ENCODE results near the gene SCOC.
A peak's percentile ranks its signal among the peaks of the same experiment; 100 is the strongest.

The SCOC gene

DNA sequence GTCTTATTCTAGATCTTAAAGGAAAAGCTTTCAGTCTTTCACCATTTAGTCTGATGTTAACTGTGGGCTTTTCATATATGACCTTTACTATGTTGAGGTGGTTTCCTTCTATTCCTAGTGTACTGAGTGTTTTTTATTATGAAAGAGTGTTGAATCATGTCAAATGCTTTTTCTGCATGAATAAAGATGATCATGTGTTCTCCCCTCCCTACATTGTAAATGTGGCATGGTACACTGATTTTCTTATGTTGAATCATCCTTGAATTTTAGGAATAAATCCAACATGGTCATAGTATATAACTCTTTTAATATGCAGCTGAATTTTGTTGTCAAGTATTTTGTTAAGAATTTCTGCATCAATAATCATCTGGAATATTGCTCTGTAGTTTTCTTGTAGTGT is 49.7 kb downstream of the SCOC start:
- H3K4me3 ChIP-seq (ENCODE audit: low read length) = no peak overlapping the region
- TF ChIP-seq CTCF (conservative IDR thresholded peaks at IDR 0.05; ENCODE audit: low read depth, low read length) = no peak
- DNase-seq (ENCODE audit: low read depth) = peak; percentile 10

DNA sequence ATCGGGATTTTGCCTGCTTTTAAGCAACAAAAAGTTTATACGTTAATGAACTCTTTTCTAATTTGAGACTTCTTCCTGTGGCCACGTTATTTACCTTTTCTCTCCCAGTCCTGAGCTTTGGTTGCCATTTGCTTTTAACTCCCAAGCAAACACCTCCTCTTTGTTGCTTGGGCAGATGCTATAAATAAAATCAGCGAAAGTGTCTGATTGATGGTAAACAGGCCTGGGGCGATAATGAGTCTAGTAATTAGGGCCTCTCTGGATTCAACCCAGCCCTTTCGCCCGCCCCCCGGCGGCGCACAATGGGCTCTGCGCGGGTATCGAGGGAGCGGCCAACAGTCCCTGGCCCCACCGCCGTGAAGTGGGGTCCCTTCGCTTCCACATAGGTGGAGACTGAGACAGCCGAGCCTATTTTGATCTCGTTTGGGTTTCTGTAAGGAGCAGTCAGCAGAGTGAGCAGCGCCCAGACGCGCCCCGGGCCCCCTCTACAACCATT is 53.2 kb downstream of the SCOC start:
- peak; percentile 37 for TF ChIP-seq CTCF (conservative IDR thresholded peaks at IDR 0.05; ENCODE audit: low read depth, low read length)
- H3K4me3 ChIP-seq (ENCODE audit: low read length) = peak overlapping the region; percentile 82
- DNase-seq (ENCODE audit: low read depth) = no peak

DNA sequence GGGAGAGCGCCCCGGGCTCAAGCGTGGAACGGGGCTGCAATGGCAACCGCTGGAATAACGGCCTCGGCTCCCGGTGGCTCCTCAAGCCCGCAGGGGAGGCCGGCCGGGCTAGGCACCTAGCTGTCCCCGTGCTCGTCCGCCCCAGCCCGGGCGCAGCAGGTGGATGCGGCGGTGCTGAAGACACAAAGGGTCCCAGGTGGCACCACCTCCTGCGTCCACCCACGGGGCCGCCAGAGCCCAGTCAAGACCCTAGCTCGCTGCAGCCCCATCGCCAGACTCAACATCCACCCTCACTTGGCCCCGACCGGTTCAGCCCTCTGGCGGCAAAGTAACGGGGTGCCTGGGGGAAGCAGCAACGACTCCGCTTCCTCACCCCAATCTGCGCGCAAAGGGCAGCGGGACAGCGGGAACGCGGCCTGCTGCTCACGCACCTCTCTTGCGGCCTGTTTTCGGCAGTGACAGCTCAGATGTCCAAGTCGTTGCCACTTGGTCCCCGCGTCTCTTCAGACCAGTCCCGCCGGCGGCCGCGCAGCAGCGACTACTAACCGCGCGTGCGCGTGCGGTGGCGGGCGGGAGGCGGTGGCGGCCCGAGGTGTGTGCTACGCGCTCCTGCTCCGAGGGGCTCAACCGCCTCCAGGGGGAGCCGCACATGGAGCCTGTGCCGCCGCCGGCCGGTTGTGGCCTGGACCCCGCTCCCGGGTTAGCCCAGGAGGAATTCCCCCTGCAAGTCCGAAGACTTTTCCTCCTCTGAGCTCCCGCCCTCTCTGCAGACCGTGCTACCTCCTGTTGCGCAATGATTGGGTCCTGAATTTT is 53.9 kb downstream of the SCOC start, which contains the start of gene CLGN:
TSS of gene CLGN (minus strand) at position 543 of the 813 bp plus-strand sequence. CDS start 14,570 bp downstream, outside the sequence.
- peak within 1 kb of the TSS; percentile 82 for H3K4me3 ChIP-seq (ENCODE audit: low read length)
- TF ChIP-seq CTCF (conservative IDR thresholded peaks at IDR 0.05; ENCODE audit: low read depth, low read length) = peak; percentile 58
- peak; percentile 44 for DNase-seq (ENCODE audit: low read depth)

DNA sequence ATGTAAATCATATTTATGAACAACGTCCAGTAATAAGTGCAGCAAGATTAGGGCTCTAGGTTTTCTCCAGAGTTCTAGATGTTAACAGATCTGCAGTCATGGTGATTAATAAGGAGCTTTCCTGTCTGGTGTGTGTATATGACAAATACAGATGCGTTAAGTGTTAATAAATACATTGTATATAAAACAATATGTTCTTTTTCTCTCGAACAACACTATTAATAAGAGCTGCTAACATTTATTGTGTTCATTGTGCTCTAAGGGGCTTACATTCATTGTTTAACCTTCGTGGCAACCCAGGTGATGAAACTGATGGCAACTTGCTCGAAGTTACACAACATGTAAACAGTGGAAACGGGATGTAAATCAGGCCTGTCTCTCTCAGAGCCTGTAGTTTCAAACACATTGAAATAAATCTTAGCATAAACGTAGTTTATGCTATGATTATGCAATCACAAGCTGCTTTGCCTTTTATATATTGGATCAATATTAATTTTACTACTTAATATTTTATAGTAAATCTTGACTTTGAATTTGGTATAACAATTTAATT is 54.5 kb downstream of the SCOC start:
- no peak for DNase-seq (ENCODE audit: low read depth)
- H3K4me3 ChIP-seq (ENCODE audit: low read length) = peak overlapping the region; percentile 82
- no peak for TF ChIP-seq CTCF (conservative IDR thresholded peaks at IDR 0.05; ENCODE audit: low read depth, low read length)
